ENCODE measurements around the gene CD36.

DNA sequence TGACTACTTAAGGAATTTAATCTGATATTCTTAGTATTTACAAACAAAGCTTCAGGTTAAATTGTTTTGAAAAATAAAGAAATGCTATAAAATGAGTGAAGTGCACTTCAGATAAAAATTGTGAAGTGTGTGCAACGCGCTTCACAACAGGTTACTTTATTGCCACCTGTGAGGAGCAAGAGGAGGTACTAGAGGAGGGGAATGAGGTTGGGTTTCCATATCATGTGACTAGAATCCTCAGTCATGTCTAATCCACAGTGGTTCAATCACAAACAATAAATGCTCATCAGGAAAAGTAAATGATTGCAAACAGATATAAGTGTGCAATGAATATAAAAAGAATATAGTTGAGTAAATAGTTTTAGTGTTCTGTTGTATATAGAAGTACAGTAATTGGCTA lies 34.5 kb upstream of the CD36 start:
- TF ChIP-seq, protein P1, sequence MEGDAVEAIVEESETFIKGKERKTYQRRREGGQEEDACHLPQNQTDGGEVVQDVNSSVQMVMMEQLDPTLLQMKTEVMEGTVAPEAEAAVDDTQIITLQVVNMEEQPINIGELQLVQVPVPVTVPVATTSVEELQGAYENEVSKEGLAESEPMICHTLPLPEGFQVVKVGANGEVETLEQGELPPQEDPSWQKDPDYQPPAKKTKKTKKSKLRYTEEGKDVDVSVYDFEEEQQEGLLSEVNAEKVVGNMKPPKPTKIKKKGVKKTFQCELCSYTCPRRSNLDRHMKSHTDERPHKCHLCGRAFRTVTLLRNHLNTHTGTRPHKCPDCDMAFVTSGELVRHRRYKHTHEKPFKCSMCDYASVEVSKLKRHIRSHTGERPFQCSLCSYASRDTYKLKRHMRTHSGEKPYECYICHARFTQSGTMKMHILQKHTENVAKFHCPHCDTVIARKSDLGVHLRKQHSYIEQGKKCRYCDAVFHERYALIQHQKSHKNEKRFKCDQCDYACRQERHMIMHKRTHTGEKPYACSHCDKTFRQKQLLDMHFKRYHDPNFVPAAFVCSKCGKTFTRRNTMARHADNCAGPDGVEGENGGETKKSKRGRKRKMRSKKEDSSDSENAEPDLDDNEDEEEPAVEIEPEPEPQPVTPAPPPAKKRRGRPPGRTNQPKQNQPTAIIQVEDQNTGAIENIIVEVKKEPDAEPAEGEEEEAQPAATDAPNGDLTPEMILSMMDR (conservative IDR thresholded peaks at IDR 0.05 in 1 of 2, IDR thresholded peaks at IDR 0.05 in 1 of 2; ENCODE audit: extremely low read depth in 1 of 2, insufficient read depth in 1 of 2, low read depth in 1 of 2, low read length in 2 of 2), result no peak
- TF ChIP-seq EZH2 (IDR thresholded peaks at IDR 0.05; ENCODE audit: borderline replicate concordance, low read length), result no peak
